GM21717 (cell line): ENCODE data around the gene THYN1.

Source experiments
- ATAC-seq: cut with Tn5 transposase; IDR thresholded peaks from one replicate; pipeline ENCODE4 v1.9.1; 2021; ENCODE audit warnings: mild to moderate bottlenecking, moderate library complexity; ENCODE audit not compliant: unreplicated experiment

THYN1 gene

GRCh38 chr11:134252346-134253187 lies 585 bp downstream of the THYN1 start:
- peak; percentile 24 for ATAC-seq

DNA sequence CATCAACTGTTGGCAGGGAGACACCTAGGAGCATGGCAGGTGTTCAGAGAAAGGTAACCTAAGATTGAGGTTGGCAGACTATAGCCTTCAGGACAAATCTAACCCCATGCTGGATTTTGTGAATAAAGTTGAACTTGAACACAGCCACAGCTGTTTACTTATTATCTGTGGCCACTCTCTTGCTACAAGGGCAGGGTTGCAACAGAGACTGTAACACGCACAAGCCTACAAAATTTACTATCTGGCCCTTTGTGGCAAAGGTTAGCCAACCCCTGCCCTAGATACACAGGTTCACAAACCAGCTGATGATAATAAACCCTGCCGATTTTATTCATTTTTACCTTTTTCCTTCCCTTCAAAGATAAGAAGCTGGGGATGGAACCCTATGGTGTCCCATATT lies 2.5 kb downstream of the THYN1 start:
- ATAC-seq = no peak

- ATAC-seq = no peak
Observed at GRCh38 chr11:134250246-134250645, 2.9 kb downstream of the THYN1 start.

DNA sequence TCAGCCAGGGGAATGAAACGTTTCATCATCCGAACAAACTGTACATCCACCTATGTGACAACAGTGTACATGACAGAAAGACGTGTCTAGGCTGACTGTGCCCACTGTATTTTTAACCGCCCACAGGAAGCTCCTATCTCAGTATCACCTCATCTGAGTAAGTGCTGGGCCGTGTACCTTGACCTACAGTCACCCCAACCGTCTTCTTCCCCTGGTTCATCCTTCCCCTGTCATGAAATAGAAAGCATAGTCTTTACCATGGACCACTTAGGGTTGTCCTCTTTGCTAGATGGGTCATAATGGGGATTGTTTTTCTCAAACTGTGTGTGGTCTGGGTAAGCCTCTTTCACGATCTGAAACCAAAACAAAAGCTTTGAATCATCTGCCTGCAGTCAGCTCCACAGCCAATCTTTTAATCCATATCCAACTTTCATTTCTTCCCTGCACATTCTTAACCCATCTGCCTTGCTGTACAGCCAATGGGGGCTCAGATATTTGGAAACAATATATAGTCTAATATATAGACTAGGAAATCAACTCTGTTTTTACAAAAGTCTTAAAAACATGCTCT lies 4.2 kb downstream of the THYN1 start:
- ATAC-seq = no peak

DNA sequence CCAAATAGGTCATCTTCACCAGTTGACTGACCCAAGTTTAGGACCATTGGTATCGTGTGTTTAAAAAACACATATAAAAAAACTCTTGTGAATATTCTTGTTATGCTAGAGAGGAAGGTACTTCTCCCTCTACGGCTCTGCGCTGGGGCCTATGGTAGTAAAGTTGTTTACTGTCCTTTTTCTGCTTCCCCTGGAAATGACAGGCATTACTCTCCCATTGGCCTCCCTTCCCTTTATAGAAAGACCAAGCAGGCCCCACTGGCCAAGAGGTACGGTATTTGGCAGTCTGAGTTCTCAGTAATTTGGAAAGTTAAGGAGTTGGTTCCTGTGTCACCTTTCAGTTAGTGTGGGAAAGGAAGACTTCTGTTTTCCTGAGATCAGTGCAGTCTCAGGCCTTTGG lies 6.5 kb downstream of the THYN1 start:
- ATAC-seq = no peak

GRCh38 chr11:134246100-134246499 lies 7.1 kb downstream of the THYN1 start:
- no peak for ATAC-seq

- ATAC-seq = no peak
Observed at GRCh38 chr11:134245434-134245833, 7.7 kb downstream of the THYN1 start.

DNA sequence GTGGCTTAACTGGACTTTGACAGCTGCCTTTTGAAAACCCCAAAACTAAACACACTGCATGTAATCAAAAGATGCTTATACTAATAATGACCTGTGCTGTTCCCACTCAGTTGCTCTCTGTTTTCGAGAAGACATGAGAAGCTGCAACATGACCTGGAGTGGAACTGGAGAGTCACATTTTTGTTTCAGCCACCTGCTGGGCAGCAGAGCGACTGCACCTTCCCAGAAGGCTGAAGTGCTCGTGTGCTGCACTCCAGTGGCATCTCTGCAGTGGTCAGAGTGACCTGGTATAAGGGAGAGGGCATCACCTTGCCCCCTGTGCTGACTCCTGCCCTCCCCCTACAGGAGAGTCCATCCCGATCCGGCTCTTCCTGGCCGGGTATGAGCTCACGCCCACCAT lies 8.6 kb downstream of the THYN1 start:
- no peak for ATAC-seq

- no peak for ATAC-seq
Observed at GRCh38 chr11:134243913-134244312, 9.2 kb downstream of the THYN1 start.

DNA sequence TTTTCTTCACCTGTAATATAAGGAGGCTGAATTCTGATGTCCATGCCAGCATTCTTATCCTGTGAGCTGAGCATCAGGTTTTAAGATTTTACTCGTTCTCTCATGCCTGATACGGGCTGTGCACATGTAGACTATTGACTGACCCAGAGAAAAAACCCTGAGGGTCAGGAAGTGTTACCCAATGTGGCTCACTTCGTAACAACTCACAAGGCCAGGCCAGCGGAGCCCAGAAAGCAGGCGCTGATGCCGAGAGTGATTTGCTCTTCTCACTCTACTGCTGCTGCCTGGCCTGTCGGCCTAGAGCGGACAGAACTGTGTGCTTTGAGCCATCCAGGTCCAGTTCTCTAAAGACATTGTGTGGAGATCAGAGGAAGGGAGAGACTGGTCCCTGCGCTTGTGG lies 10.8 kb downstream of the THYN1 start:
- ATAC-seq = no peak

- no peak for ATAC-seq
Observed at GRCh38 chr11:134240592-134240991, 12.6 kb downstream of the THYN1 start.

- no peak for ATAC-seq
Observed at GRCh38 chr11:134238956-134239355, 14.2 kb downstream of the THYN1 start.

GRCh38 chr11:134237557-134237922 lies 15.6 kb downstream of the THYN1 start:
- ATAC-seq = no peak

- no peak for ATAC-seq
Observed at GRCh38 chr11:134236834-134237556, 16.2 kb downstream of the THYN1 start.

GRCh38 chr11:134235399-134235798 lies 17.8 kb downstream of the THYN1 start:
- ATAC-seq = no peak

DNA sequence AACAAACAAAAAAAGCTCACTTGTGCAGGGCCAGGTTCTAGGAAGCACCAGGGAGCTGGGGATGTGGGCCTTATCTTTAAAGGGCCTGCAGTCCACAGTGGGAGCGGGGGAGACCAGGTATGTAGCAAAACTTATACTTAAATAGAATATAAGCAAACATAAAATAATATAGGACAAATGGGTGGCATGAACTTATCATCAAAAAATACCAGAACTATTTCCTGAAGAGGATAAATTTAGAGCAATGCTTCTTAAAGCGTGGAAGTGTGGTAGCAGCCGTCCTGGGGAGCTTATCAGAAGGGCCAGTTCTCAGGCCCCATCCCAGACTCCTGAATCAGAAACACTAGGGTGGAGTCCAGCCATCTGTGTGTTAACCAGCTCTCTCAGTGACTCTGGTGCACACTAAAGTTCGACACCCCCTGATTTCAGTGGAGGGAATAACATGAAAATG lies 19.4 kb downstream of the THYN1 start:
- no peak for ATAC-seq

DNA sequence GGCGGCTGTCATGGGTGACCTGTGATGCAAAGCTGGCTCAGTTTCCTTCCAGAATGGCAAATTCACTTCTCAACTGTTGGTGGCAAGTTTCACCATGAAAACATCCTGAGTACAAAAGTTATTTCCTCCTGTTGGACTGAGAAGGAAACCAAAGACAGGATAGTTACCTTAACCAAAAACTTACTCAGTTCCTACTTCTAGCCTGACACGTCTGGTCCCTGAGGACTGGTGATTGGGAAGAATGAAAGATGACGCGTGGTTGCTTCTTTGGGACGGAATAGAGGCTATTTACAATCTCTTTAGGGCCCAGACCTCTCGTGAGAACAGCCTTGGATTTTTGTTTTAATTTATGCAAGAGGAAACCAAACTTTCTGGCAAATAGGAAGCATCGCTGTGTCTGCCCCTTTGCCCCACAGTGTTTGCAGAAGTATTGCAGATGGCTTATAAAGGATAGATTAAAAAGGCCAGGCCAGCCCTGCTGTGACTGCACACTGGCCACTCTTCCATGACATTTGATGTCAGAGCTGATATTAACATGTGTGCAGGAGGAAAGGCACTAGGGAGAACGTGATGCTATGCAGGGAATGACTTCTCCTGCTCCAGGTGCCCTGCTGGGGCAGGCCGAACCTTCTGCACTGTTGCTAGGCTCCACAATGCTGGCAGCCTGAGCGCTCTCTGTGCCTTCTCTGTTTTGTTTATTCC lies 21.0 kb downstream of the THYN1 start:
- no peak for ATAC-seq

DNA sequence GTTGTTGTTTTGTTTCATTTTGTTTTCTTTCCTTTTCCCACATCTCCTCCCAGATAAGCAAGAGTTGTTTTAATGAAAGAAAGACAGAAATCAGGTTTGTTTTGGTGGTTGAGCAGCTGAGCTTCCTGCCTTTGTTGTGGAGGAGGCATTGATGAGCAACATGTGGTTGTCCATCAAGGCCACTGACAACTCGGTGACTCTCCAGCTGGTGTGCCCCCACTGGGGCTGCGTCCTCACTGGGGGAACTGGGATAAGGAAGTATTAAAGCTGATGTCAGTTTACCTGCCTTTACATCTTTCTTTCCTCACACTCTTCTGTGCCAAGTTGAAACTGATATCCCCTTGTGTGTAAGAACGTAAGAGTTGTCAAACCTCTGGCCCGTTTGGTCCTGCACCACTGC lies 22.8 kb downstream of the THYN1 start:
- no peak for ATAC-seq

DNA sequence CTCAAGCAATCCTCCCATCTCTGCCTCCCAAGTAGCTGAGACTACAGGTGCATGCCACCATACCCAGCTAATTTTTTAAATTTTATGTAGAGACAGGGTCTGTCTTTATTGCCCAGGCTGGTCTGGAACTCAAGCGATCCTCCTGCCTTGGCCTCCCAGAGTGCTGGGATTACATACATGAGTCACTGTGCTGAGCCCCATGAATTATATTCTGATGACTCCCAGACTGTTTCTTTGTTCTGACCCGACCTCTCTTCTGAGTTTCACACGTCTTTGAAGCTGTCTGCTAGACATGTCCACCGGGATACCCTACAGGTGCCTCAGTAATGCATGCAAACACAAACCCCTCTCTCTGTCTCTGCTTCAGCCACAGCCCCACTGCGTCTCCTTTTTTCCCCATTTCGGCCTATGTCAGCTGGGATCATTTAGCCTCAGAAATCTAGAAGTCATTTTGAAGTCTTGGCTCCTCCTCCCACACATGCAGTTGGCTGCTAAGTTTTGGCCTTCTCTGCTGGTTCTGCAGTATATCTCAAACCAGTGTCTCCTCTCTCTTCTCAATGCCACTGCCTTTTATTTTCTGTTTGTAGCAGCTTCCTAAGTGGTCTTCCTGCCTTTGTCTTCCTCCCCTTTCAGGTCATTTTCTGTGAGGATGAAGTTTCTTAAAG lies 23.9 kb downstream of the THYN1 start:
- ATAC-seq = no peak

DNA sequence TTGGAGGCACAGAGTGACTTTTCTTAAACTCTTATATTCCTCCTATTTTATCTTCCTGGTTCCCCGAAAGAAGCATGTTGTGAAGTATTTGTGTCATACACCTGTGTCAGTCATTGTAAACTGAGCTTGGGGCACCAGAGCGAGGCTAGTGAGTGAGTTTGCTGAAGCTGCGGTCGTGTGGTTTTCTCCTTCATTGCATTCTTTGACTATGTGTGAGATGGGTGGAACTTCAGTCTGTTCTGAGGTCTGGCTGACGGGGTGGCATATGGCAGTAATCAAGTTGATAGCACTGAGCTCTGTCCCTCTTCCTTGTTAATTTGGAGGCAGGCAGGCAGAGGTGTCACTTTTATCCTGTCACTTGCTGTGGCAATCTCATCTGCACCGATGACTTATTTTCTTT lies 24.5 kb downstream of the THYN1 start:
- peak; percentile 55 for ATAC-seq

GRCh38 chr11:134226806-134227325 lies 26.3 kb downstream of the THYN1 start:
- no peak for ATAC-seq
